Endothelial cell of umbilical vein (primary cell): Measurements from ENCODE around the gene KCNMA1. TPM values are rescaled to one million over a fixed set of nuclear protein-coding genes. Genes with fewer than 3 reads are reported as not detected.
"Not testable (repeated sequence)": the region's sequence is repeated elsewhere in the genome, so short reads cannot be mapped to it uniquely, and the experiment has no call there.

Experiments
- BruUV-seq: library from RNA; stranded (reverse); fragments of 400-500 nt; replicated peaks from 2 replicates; lab custom pipeline; 2021; lab: Mats Ljungman, UMichigan
- CTCF ChIA-PET: fragments of 300-600, 350-600 bp; sonication (Branson Sonifier 250); formaldehyde crosslinking; loops from one replicate; lab custom pipeline; 2021; ENCODE audit warnings: antibody characterized with exemption, inconsistent platforms; lab: Charles Lee
- POLR2A ChIA-PET: fragments of 300-600, 350-600 bp; sonication (Branson Sonifier 250); formaldehyde crosslinking; loops from one replicate; lab custom pipeline; 2021; ENCODE audit warnings: antibody characterized with exemption, inconsistent platforms; lab: Charles Lee
- DNase-seq: peaks from one replicate; pipeline ENCODE4 v3.0.0-alpha.2; 2011; ENCODE audit warnings: low read depth, low spot score
- FAIRE-seq: peaks from 2 replicates; lab custom pipeline; 2011; peaks lifted over from hg19 to GRCh38; lab: Jason Lieb, UNC
- H2AFZ ChIP-seq: 2 replicates; pipeline ENCODE4 v1.6.0; 2012; ENCODE audit warnings: low read depth, low read length, control low read depth, inconsistent platforms
- H3K27ac ChIP-seq: 2 replicates; pipeline ENCODE4 v1.5.1; 2011; ENCODE audit warnings: low read depth, mild to moderate bottlenecking, control low read depth, low read length, moderate library complexity; ENCODE audit not compliant: insufficient read depth
- H3K27me3 ChIP-seq, 2 experiments: 2 replicates each; pipeline versions ENCODE4 v1.6.0 to v1.6.1; 2011; ENCODE audit warnings: low read length in 2 of 2, mixed read lengths in 1 of 2; ENCODE audit not compliant: control insufficient read depth in 2 of 2, insufficient read depth in 2 of 2
- H3K36me3 ChIP-seq, 2 experiments: 2 replicates in 1 of 2; 3 replicates in 1 of 2; pipeline ENCODE4 v1.5.1; 2011; ENCODE audit warnings: low read length in 2 of 2, mild to moderate bottlenecking in 1 of 2, moderate library complexity in 1 of 2; ENCODE audit not compliant: control insufficient read depth in 2 of 2, insufficient read depth in 2 of 2; ENCODE audit errors: extremely low read depth in 1 of 2
- H3K4me1 ChIP-seq: 3 replicates; pipeline ENCODE4 v1.5.1; 2011; ENCODE audit warnings: mild to moderate bottlenecking, low read length; ENCODE audit not compliant: control insufficient read depth, insufficient read depth; ENCODE audit errors: extremely low read depth
- H3K4me2 ChIP-seq: 2 replicates; pipeline ENCODE4 v1.6.1; 2011; ENCODE audit warnings: low read length, control low read depth, mixed read lengths; ENCODE audit not compliant: insufficient read depth
- H3K4me3 ChIP-seq, 3 experiments: fragments of 200-600 bp in 1 of 3; sonication (generic), shearing (Covaris generic) in 1 of 3; replicated peaks in 1 of 3; 2 replicates each; pipeline ENCODE4 v1.5.1; 2011 to 2016; ENCODE audit warnings: control low read depth in 3 of 3, low read length in 3 of 3, mild to moderate bottlenecking in 2 of 3, inconsistent platforms in 1 of 3, low read depth in 1 of 3, moderate library complexity in 1 of 3; ENCODE audit not compliant: insufficient read depth in 1 of 3
- H3K79me2 ChIP-seq: 2 replicates; pipeline ENCODE4 v1.6.0; 2012; ENCODE audit warnings: low read length, inconsistent platforms; ENCODE audit not compliant: control insufficient read depth, insufficient read depth
- H3K9ac ChIP-seq: replicated peaks from 2 replicates; pipeline ENCODE3; 2011; ENCODE audit warnings: low read length, control low read depth; ENCODE audit not compliant: insufficient read depth; ENCODE audit errors: extremely low read depth
- H3K9me1 ChIP-seq: replicated peaks from 3 replicates; pipeline ENCODE4 v1.6.0; 2011; ENCODE audit warnings: mild to moderate bottlenecking, low read length; ENCODE audit not compliant: control insufficient read depth, insufficient read depth; ENCODE audit errors: extremely low read depth
- H3K9me3 ChIP-seq: replicated peaks from 2 replicates; pipeline ENCODE4 v1.5.1; 2012; ENCODE audit warnings: low read length, inconsistent platforms; ENCODE audit not compliant: control insufficient read depth, insufficient read depth
- H4K20me1 ChIP-seq: replicated peaks from 2 replicates; pipeline ENCODE3; 2011; ENCODE audit warnings: mild to moderate bottlenecking, low read length; ENCODE audit not compliant: control insufficient read depth, insufficient read depth; ENCODE audit errors: extremely low read depth
- CTCF ChIP-seq, 2 donors: IDR thresholded peaks; 1 replicate in 1 of 2; 2 replicates in 1 of 2; pipeline ENCODE4 v1.5.1; 2011; ENCODE audit warnings: low read length in 2 of 2, mild to moderate bottlenecking in 2 of 2, moderate library complexity in 2 of 2, control low read depth in 1 of 2, inconsistent platforms in 1 of 2, low read depth in 1 of 2; ENCODE audit not compliant: insufficient read depth in 1 of 2; ENCODE audit errors: extremely low read depth in 1 of 2
- EZH2 ChIP-seq: IDR thresholded peaks from 2 replicates; pipeline ENCODE4 v1.6.1; 2012; ENCODE audit warnings: borderline replicate concordance, low read depth, mild to moderate bottlenecking, moderate library complexity, low read length, inconsistent platforms; ENCODE audit not compliant: severe bottlenecking
- FOS ChIP-seq: IDR thresholded peaks from 2 replicates; pipeline ENCODE4 v1.6.1; 2011; ENCODE audit warnings: mild to moderate bottlenecking, low read length, moderate library complexity, borderline replicate concordance; ENCODE audit not compliant: insufficient read depth
- GATA2 ChIP-seq: IDR thresholded peaks from 2 replicates; pipeline ENCODE4 v1.7.0; 2011; ENCODE audit warnings: low read depth, mild to moderate bottlenecking, moderate library complexity, mixed read lengths, low read length; ENCODE audit not compliant: insufficient read length, insufficient read depth
- JUN ChIP-seq: IDR thresholded peaks from 2 replicates; pipeline ENCODE4 v1.6.1; 2011; ENCODE audit warnings: borderline replicate concordance, low read depth; ENCODE audit not compliant: insufficient read length, insufficient read depth
- MAX ChIP-seq: IDR thresholded peaks from 2 replicates; pipeline ENCODE4 v1.6.1; 2011; ENCODE audit not compliant: insufficient read depth, insufficient read length
- MYC ChIP-seq: IDR thresholded peaks from one replicate; pipeline ENCODE4 v1.6.1; 2011; ENCODE audit warnings: mild to moderate bottlenecking, low read depth, low read length
- POLR2A ChIP-seq: IDR thresholded peaks from 2 replicates; pipeline ENCODE4 v1.6.1; 2012; ENCODE audit warnings: low read depth, mild to moderate bottlenecking, control low read depth, low read length
- POLR2AphosphoS5 ChIP-seq: IDR thresholded peaks from 2 replicates; pipeline ENCODE4 v1.6.1; 2012; ENCODE audit warnings: low read depth, mild to moderate bottlenecking, control low read depth, low read length, moderate library complexity; ENCODE audit not compliant: insufficient read depth
- dilution Hi-C: fragments of 300-500 bp; cut with MboI; formaldehyde crosslinking; loops from one replicate; pipeline ENCODE4 v1.15.0; 2019; ENCODE audit warnings: low sequenced_read_pairs; ENCODE audit not compliant: extremely low pct_ligation_motif_present
- intact Hi-C: fragments of 100-400 bp; cut with micrococcal nuclease; formaldehyde crosslinking; loops from one replicate; pipeline ENCODE4 v1.10.0; 2022
- polyA plus RNA-seq, 4 experiments: library from polyadenylated mRNA; depleted of rRNA in 3 of 4; stranded (reverse) in 3 of 4; unstranded in 1 of 4; fragments of >200 nt; gene quantifications; 2 replicates each; pipeline versions ENCODE4 v1.2.1 to v1.2.3, GENCODE V29; 2011 to 2012; ENCODE audit warnings: missing spikeins in 1 of 4
- total RNA-seq: library from RNA; stranded (reverse); gene quantifications from 2 replicates; pipeline ENCODE4 v1.2.3, GENCODE V29; 2021

The KCNMA1 gene
- total and polyA plus RNA-seq, 2 donors (not counting 3 experiments of a cell fraction or from before 2014, with no cell fraction given): 0.10 to 0.82 TPM

GRCh38 chr10:77388571-77389100 lies 249.0 kb downstream of the KCNMA1 start:
- H3K9me3 ChIP-seq: no peaks in the 10 kb centered on the region
- no peak overlapping the region for H3K4me3 ChIP-seq
- no peaks in the 10 kb centered on the region for H3K36me3 ChIP-seq
- POLR2A ChIA-PET: no interaction called here
- H3K79me2 ChIP-seq: no peaks in the 10 kb centered on the region
- CTCF ChIA-PET: interaction anchor here (3.1 kb wide), 1 partner anchor 214 kb away, joined by 12 read pairs; no protein-coding TSS in a partner anchor
- intact Hi-C loops (no loop called here), dilution Hi-C loops (no loop called here)
- H3K4me1 ChIP-seq: peaks cover 60% of the 10 kb centered on the region
- H3K4me2 ChIP-seq: no peak overlapping the region
- H3K9ac ChIP-seq: no peak overlapping the region
- no peak overlapping the region for H3K27ac ChIP-seq
- no peak for TF ChIP-seq FOS
- no peak for TF ChIP-seq GATA2
- no peak for TF ChIP-seq JUN
- TF ChIP-seq MAX: no peak
- TF ChIP-seq POLR2A: no peak
- TF ChIP-seq POLR2AphosphoS5: no peak
- no peak for TF ChIP-seq CTCF (IDR thresholded peaks at IDR 0.05; ENCODE audit: extremely low read depth in 1 of 2, insufficient read depth in 1 of 2, low read depth in 1 of 2, low read length in 2 of 2)
- no peak for TF ChIP-seq MYC
- TF ChIP-seq EZH2: no peak
- DNase-seq (no peak), FAIRE-seq (no peak)
- no peak overlapping the region for H2AFZ ChIP-seq
- BruUV-seq: no TSS peak
- no peaks in the 10 kb centered on the region for H3K27me3 ChIP-seq
- H3K9me1 ChIP-seq: no peaks in the 10 kb centered on the region
- H4K20me1 ChIP-seq: no peaks in the 10 kb centered on the region

GRCh38 chr10:77387701-77388100 lies 249.9 kb downstream of the KCNMA1 start:
- DNase-seq, H3K9me1 ChIP-seq, BruUV-seq, H3K79me2 ChIP-seq, H2AFZ ChIP-seq, H4K20me1 ChIP-seq, intact Hi-C loops, H3K4me3 ChIP-seq, dilution Hi-C loops, H3K9me3 ChIP-seq, H3K4me2 ChIP-seq, POLR2A ChIA-PET, FAIRE-seq, H3K27me3 ChIP-seq, H3K9ac ChIP-seq, H3K36me3 ChIP-seq: not testable (repeated sequence)
- CTCF ChIA-PET: interaction anchor here (1.0 to 3.1 kb wide), 8 partner anchors 13 to 253 kb away, joined by 3 to 12 read pairs (median 4); no protein-coding TSS in a partner anchor
- H3K4me1 ChIP-seq: peaks cover 52% of the 10 kb centered on the region
- H3K27ac ChIP-seq: peak overlapping the region; percentile 95
